Esophagus muscularis mucosa (tissue), 4 donors: ENCODE results near the gene OR6Q1. TPM values are rescaled to one million over a fixed set of nuclear protein-coding genes. Genes with fewer than 3 reads are reported as not detected.

Experiments
- DNase-seq: peaks from one replicate; pipeline ENCODE4 v3.0.0-alpha.2; 2017; ENCODE audit errors: extremely low spot score
- H3K27ac ChIP-seq, 4 donors: fragments of 200-600 bp; sonication (generic); replicated peaks in 1 of 4; 1 replicate in 3 of 4; 2 replicates in 1 of 4; pipeline ENCODE4 v1.5.1; 2016 to 2019; ENCODE audit warnings: mild to moderate bottlenecking in 1 of 4
- H3K27me3 ChIP-seq, 4 donors: fragments of 200-600 bp; sonication (generic); one replicate each; pipeline versions ENCODE4 v1.5.1 to v1.6.0; 2016 to 2019
- H3K36me3 ChIP-seq, 4 donors: fragments of 200-600 bp; sonication (generic); one replicate each; pipeline ENCODE4 v1.5.1; 2016 to 2019
- H3K4me1 ChIP-seq, 4 donors: fragments of 200-600 bp; sonication (generic); one replicate each; pipeline ENCODE4 v1.5.1; 2016 to 2019
- H3K4me3 ChIP-seq, 4 donors: fragments of 200-600 bp; sonication (generic); 1 replicate in 2 of 4; 2 replicates in 2 of 4; pipeline ENCODE4 v1.5.1; 2016 to 2019; ENCODE audit warnings: mild to moderate bottlenecking in 4 of 4, moderate library complexity in 1 of 4
- H3K9me3 ChIP-seq, 4 donors: fragments of 200-600 bp; sonication (generic); 1 replicate in 3 of 4; 2 replicates in 1 of 4; pipeline ENCODE4 v1.5.1; 2016 to 2019
- EP300 ChIP-seq: sonication (generic); formaldehyde crosslinking; IDR thresholded peaks from one replicate; pipeline ENCODE4 v1.6.1; 2017; ENCODE audit warnings: antibody characterized with exemption
- POLR2A ChIP-seq: fragments of 450-650 bp; IDR thresholded peaks from one replicate; pipeline ENCODE4 v1.6.1; 2017; ENCODE audit warnings: antibody characterized with exemption, moderate library complexity, mild to moderate bottlenecking, low read depth
- POLR2AphosphoS5 ChIP-seq, 2 donors: sonication (generic); formaldehyde crosslinking; IDR thresholded peaks; one replicate each; pipeline ENCODE4 v1.6.1; 2017; ENCODE audit warnings: antibody characterized with exemption in 2 of 2
- WGBS: methylation state at CpG from one replicate; pipeline ENCODE4 v1.1.5; 2018; 5-methylcytosine and 5-hydroxymethylcytosine counted together
- intact Hi-C: fragments of 100-400 bp; cut with DNase I; formaldehyde crosslinking; loops from one replicate; pipeline ENCODE4 v1.15.1; 2023
- total RNA-seq, 4 donors: library from RNA; depleted of rRNA; stranded (reverse); fragments of >200 nt; gene quantifications; one replicate each; pipeline versions ENCODE4 v1.1.0 to v1.2.1, GENCODE V29; 2016
- TF ChIP-seq, protein P1 (sequence below), 3 experiments: fragments of 200-600 bp in 2 of 3; fragments of 450-650 bp in 1 of 3; sonication (generic) in 2 of 3; IDR thresholded peaks; one replicate each; pipeline ENCODE4 v1.5.1; 2017 to 2019; ENCODE audit warnings: antibody characterized with exemption in 3 of 3, mild to moderate bottlenecking in 2 of 3, moderate library complexity in 1 of 3

OR6Q1 gene
- total RNA-seq, 4 donors from 2014 or later: not detected

DNA sequence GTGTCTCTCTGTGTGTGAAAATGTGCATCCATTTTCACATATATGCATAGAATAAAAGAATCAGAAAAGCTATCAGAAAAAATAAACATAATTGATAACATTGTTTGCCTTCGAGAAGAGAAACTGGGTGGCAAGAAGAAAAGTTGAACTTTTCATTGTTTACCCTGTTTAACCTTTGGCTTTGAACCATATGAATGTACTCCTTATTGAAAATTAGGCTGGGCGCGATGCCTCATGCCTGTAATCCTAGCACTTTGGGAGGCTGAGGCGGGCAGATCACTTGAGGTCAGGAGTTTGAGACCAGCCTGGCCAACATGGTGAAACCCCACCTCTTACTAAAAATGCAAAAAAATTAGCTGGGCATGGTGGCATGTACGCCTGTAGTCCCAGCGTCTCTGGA, 19.0 kb upstream of the OR6Q1 start:
- H3K27me3 ChIP-seq: no peaks in the 10 kb centered on the region
- 70% methylated on average over 6 of the region's 6 CpGs for WGBS
- no peaks in the 10 kb centered on the region for H3K36me3 ChIP-seq
- no peaks in the 10 kb centered on the region for H3K9me3 ChIP-seq
- no peaks in the 10 kb centered on the region for H3K4me1 ChIP-seq
- H3K27ac ChIP-seq: no peak overlapping the region
- TF ChIP-seq POLR2AphosphoS5 (IDR thresholded peaks at IDR 0.05) (no peak), POLR2A (no peak), EP300 (no peak)
- TF ChIP-seq, protein P1, sequence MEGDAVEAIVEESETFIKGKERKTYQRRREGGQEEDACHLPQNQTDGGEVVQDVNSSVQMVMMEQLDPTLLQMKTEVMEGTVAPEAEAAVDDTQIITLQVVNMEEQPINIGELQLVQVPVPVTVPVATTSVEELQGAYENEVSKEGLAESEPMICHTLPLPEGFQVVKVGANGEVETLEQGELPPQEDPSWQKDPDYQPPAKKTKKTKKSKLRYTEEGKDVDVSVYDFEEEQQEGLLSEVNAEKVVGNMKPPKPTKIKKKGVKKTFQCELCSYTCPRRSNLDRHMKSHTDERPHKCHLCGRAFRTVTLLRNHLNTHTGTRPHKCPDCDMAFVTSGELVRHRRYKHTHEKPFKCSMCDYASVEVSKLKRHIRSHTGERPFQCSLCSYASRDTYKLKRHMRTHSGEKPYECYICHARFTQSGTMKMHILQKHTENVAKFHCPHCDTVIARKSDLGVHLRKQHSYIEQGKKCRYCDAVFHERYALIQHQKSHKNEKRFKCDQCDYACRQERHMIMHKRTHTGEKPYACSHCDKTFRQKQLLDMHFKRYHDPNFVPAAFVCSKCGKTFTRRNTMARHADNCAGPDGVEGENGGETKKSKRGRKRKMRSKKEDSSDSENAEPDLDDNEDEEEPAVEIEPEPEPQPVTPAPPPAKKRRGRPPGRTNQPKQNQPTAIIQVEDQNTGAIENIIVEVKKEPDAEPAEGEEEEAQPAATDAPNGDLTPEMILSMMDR (IDR thresholded peaks at IDR 0.05): no peak
- no peak for DNase-seq
- intact Hi-C loops: no loop called here
- no peak overlapping the region for H3K4me3 ChIP-seq

DNA sequence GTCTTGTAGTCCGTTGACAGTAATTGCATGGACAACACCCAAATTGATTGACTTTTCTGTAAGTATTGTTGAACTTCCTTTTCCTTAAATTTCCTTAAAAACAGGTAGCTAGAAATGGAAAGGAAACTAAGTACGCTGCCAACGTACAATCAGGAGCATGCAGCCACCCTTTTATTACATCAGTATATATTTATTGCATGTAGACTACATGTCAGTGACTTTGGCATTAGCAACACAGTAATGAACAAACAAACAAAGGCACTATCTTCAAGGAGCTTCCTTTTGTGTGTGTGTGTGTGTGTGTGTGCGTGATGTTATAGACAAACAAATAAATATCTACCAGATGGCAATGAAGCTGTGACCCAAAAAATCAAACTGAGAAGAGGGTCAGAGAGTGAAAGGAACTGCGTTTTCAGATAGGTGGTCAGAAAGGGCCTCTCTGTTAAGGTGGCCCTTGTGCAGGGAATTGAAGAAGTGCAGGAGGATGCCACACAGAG, 7.3 kb upstream of the OR6Q1 start, which contains the start of gene OR9Q1:
Gene OR9Q1, plus strand, starts transcription at position 447 of the 497 bp plus-strand sequence. CDS start 155,564 bp downstream, outside the sequence.
- H3K27me3 ChIP-seq: no peaks in the 10 kb centered on the region
- no peak for DNase-seq
- no peak within 1 kb of the TSS for H3K4me3 ChIP-seq
- H3K9me3 ChIP-seq: no peaks in the 10 kb centered on the region
- TF ChIP-seq POLR2AphosphoS5 (IDR thresholded peaks at IDR 0.05) (no peak), POLR2A (no peak), EP300 (no peak)
- TF ChIP-seq, protein P1 (IDR thresholded peaks at IDR 0.05): no peak
- peak within 1 kb of the TSS; percentile 30 to 53 (median 47) for H3K27ac ChIP-seq
- H3K36me3 ChIP-seq: no peaks in the 10 kb centered on the region
- peaks cover 0 to 18% (median 10%) of the 10 kb centered on the region in 4 donors for H3K4me1 ChIP-seq
- WGBS: 82% methylated on average over 5 of the region's 5 CpGs
- intact Hi-C loops: no loop called here

DNA sequence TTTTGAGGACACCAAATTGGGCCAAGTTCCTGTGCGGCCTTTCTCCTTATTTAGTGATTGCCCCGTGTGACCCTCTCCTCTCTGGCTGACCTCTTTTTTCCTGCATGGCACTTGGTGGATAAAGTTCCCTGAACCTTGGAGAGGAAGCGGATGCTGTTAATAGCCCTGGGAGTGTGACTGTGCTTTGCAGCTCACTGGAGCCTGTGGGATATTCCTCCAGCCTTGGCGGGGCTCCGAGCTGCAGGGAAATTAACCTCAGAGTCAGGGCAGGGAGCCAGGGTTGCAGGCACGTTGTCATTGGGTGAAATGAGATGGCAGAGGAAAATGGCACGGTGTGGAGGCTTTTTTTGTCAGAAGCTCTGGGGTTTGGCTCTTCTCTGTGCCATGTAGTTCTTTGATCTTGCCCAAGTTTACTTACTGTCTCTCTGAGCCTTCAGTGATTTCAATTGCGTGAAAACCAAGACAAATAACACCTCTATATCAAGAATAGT, 6.1 kb upstream of the OR6Q1 start:
- Histone ChIP-seq H3K9me3 (no peaks in the 10 kb centered on the region), H3K27me3 (no peaks in the 10 kb centered on the region), H3K27ac (peak overlapping the region in 3 of 4 donors; percentile 30 to 53 (median 51)), H3K36me3 (no peaks in the 10 kb centered on the region), H3K4me1 (peaks cover 9 to 30% (median 17%) of the 10 kb centered on the region in 4 donors), H3K4me3 (no peak overlapping the region)
- 25% methylated on average over 8 of the region's 8 CpGs for WGBS
- no peak for DNase-seq
- peak; percentile 52 to 63 for TF ChIP-seq POLR2AphosphoS5 (IDR thresholded peaks at IDR 0.05)
- TF ChIP-seq POLR2A: no peak
- intact Hi-C loops: no loop called here

DNA sequence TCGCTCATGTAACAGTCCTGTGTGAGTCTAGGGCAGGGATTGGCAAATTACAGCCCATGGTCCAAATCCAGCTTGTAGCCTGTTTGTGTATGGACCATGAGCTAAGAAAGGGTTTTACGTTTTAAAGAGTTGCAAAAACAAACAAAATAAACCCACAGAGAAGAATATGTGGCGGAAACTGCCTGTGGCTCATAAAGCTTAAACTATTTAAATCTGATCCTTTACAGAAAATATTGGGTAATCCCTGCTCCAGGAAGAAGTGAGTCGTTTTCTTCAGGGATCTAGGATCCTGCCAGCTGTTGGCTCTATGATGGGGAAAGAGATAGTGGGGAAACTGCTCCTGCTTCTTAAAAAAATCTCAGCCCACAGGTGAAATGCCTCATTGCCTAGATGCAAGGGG, 3.4 kb upstream of the OR6Q1 start:
- peaks cover 9 to 32% (median 17%) of the 10 kb centered on the region in 4 donors for H3K4me1 ChIP-seq
- no peaks in the 10 kb centered on the region for H3K36me3 ChIP-seq
- DNase-seq: no peak
- H3K27me3 ChIP-seq: no peaks in the 10 kb centered on the region
- no peaks in the 10 kb centered on the region for H3K9me3 ChIP-seq
- intact Hi-C loops: no loop called here
- H3K4me3 ChIP-seq: no peak overlapping the region
- no peak for TF ChIP-seq POLR2AphosphoS5 (IDR thresholded peaks at IDR 0.05)
- TF ChIP-seq, protein P1 (IDR thresholded peaks at IDR 0.05): no peak
- TF ChIP-seq POLR2A: no peak
- no peak for TF ChIP-seq EP300
- H3K27ac ChIP-seq: no peak overlapping the region
- 79% methylated on average over 4 of the region's 4 CpGs for WGBS

DNA sequence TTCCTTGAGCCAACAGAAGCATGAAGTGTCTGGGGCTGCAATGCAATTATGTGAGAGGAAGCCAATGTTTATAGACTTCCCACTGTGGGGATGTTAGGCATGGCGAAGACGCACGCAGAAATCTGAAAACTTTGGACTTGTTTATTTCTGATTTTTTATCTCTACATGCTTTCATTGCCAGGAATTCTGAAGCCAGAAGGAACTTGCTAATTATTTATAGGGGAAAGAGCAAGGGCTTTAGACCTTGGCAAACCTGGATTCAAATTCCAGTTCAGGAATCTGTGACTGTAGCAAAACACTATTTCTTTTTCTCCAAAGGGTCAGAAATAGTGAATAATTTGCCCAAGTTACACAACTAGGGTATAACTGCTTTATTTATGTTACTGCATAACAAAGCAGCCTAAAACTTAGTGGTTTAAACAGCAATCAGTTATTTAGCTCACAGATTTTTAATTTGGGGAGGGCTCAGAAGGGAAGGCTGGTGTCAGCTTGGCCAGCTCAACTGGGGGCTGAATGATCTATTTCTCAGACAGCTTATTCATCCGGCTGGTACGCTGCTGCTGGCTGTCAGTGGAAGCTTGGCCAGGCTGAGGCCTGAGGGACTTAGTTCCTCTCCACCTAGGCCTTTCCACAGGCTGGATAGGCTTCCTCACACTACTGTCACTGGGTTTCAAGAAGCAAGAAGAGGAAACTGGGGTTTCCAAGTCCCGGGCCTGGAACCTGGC, 1.9 kb upstream of the OR6Q1 start:
- no peak for DNase-seq
- TF ChIP-seq, protein P1 (IDR thresholded peaks at IDR 0.05): no peak
- TF ChIP-seq POLR2AphosphoS5 (IDR thresholded peaks at IDR 0.05): no peak
- H3K36me3 ChIP-seq: no peaks in the 10 kb centered on the region
- H3K27ac ChIP-seq: peak overlapping the region in 3 of 4 donors; percentile 12 to 59 (median 51)
- intact Hi-C loops: no loop called here
- H3K4me3 ChIP-seq: no peak overlapping the region
- H3K27me3 ChIP-seq: no peaks in the 10 kb centered on the region
- H3K4me1 ChIP-seq: peaks cover 9 to 28% (median 17%) of the 10 kb centered on the region in 4 donors
- 46% methylated on average over 6 of the region's 6 CpGs for WGBS
- H3K9me3 ChIP-seq: no peaks in the 10 kb centered on the region
